Measurements from ENCODE around the gene ZNF485. TPM values are rescaled to one million over a fixed set of nuclear protein-coding genes. Genes with fewer than 3 reads are reported as not detected.

Gene ZNF485
- total RNA-seq, 1 donor from 2014 or later: 9.0 TPM

DNA sequence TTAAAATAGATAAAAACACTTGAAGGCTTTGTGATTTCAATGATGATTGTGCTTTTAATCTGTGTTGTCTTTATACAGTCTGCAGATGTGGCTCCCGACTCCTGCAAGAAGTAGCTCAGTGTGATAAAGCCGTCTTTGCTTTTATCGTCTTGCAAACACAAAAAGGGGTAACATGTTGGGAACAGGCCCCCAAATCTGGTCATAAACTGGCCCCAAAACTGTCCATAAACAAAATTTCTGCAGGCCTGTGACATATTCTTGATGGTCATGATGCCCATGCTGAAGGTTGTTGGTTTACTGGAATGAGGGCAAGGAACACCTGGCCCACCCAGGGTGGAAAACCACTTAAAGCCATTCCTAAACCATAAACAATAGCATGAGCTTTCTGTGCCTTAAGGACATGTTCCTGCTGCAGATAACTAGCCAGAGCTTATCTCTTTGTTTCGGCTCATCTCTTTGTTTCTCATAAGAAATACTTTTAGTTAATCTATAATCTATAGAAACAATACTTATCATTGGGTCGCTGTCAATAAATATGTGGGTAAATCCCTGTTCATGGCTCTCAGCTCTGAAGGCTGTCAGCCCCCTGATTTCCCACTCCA, 14.8 kb upstream of the ZNF485 start:
- CTCF ChIA-PET: no interaction called here
- no peak overlapping the region for H3K4me3 Mint-ChIP-seq
- intact Hi-C loops (cut with micrococcal nuclease): no loop called here
- peaks cover 12% of the 10 kb centered on the region for H3K27me3 Mint-ChIP-seq
- H3K9me3 Mint-ChIP-seq: peaks cover 2% of the 10 kb centered on the region
- no peak overlapping the region for H3K27ac Mint-ChIP-seq
- POLR2A ChIA-PET: no interaction called here
- peaks cover 20% of the 10 kb centered on the region for H3K4me1 Mint-ChIP-seq
- no peak for ATAC-seq (ENCODE audit: low read depth)
- TF ChIP-seq, protein P1, sequence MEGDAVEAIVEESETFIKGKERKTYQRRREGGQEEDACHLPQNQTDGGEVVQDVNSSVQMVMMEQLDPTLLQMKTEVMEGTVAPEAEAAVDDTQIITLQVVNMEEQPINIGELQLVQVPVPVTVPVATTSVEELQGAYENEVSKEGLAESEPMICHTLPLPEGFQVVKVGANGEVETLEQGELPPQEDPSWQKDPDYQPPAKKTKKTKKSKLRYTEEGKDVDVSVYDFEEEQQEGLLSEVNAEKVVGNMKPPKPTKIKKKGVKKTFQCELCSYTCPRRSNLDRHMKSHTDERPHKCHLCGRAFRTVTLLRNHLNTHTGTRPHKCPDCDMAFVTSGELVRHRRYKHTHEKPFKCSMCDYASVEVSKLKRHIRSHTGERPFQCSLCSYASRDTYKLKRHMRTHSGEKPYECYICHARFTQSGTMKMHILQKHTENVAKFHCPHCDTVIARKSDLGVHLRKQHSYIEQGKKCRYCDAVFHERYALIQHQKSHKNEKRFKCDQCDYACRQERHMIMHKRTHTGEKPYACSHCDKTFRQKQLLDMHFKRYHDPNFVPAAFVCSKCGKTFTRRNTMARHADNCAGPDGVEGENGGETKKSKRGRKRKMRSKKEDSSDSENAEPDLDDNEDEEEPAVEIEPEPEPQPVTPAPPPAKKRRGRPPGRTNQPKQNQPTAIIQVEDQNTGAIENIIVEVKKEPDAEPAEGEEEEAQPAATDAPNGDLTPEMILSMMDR (IDR thresholded peaks at IDR 0.05): no peak
- no peak for DNase-seq
- no peaks in the 10 kb centered on the region for H3K36me3 Mint-ChIP-seq (ENCODE audit: low read depth)

DNA sequence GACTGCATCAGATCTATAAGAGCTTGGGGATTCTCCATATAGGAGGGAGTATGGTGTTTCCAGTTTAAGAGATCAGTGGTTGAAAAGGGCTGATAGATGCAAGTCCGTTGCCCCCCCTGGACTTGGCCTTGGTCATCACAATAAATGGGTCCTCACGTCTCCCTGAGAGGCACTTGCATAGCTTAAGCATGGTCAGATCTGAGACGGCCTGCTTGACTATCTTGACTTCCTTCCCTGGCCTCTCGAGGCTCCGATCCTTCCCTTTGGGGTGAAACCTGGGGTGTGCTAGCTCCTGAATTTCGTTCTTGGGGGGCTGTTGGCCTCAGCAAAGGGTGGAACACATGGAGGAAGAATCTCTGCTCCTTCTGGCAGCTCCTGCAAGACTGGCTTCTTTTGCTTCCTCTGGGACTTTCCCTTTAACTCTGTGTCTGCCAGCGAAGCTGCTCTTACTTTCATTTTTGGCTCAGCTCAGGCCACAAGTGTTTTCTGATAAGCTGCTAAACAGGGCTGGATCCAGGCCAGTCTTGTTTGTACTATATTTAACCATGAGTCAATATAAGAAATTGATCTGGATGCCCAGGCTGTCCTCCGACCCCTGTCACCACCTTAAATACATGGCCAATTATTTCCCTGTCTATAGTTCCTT, 11.2 kb upstream of the ZNF485 start:
- H3K4me3 Mint-ChIP-seq: peak overlapping the region; percentile 85
- ATAC-seq (ENCODE audit: low read depth) (peak; percentile 90), DNase-seq (no peak)
- H3K27me3 Mint-ChIP-seq: no peaks in the 10 kb centered on the region
- H3K36me3 Mint-ChIP-seq (ENCODE audit: low read depth): no peaks in the 10 kb centered on the region
- intact Hi-C loops (cut with micrococcal nuclease): loop anchor here (1.0 kb wide), 3 partner anchors 11 to 53 kb away; partner anchors contain the start of genes ZNF239, ZNF32 and ZNF485
- TF ChIP-seq, protein P1 (IDR thresholded peaks at IDR 0.05): no peak
- peaks cover 2% of the 10 kb centered on the region for H3K9me3 Mint-ChIP-seq
- H3K4me1 Mint-ChIP-seq: peaks cover 26% of the 10 kb centered on the region
- peak overlapping the region; percentile 90 for H3K27ac Mint-ChIP-seq
- CTCF ChIA-PET: no interaction called here
- POLR2A ChIA-PET: interaction anchor here (0.6 to 2.8 kb wide), 5 partner anchors 12 to 1352 kb away, joined by 3 to 19 read pairs (median 3); partner anchors contain the start of genes ZNF239, ZNF32, ZNF485 and ZNF487

DNA sequence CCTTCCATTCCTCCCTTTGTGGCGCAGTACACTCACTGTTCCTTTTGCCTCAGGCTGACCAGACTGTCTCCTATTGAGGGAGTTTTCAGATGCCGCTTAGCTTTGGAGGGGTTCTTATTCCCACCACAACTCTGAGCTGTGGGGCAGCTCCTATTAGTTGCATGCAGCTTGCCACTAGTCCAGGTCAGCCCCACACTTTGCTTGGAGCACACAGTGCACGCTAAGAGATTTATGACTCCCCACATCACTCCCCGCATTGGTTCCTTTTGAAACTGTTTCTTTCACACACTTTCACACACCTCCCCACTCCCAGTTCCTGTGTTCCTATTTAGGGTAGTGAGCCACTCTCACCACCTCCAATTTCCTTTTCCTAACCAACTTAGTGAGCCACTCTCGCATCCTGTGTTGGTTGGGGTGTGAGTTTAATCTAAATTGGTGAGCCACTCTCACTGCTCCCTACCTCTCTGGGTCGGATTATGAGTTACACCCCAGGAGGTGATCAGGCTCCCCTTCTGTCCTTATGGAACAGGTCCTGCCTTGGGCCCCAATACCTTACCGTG, 10.4 kb upstream of the ZNF485 start:
- H3K27me3 Mint-ChIP-seq: no peaks in the 10 kb centered on the region
- DNase-seq (no peak), ATAC-seq (ENCODE audit: low read depth) (peak; percentile 42)
- TF ChIP-seq, protein P1 (IDR thresholded peaks at IDR 0.05): no peak
- ChIA-PET POLR2A (interaction anchor here (2.4 to 2.8 kb wide), 2 partner anchors 11 to 22 kb away, joined by 16 to 19 read pairs; partner anchors contain the start of genes ZNF239 and ZNF485), CTCF (no interaction called here)
- H3K4me1 Mint-ChIP-seq: peaks cover 26% of the 10 kb centered on the region
- H3K4me3 Mint-ChIP-seq: peak overlapping the region; percentile 85
- H3K27ac Mint-ChIP-seq: peak overlapping the region; percentile 90
- intact Hi-C loops (cut with micrococcal nuclease): loop anchor here (1.0 kb wide), 3 partner anchors 10 to 52 kb away; partner anchors contain the start of genes ZNF239, ZNF32 and ZNF485
- no peaks in the 10 kb centered on the region for H3K36me3 Mint-ChIP-seq (ENCODE audit: low read depth)
- peaks cover 2% of the 10 kb centered on the region for H3K9me3 Mint-ChIP-seq

DNA sequence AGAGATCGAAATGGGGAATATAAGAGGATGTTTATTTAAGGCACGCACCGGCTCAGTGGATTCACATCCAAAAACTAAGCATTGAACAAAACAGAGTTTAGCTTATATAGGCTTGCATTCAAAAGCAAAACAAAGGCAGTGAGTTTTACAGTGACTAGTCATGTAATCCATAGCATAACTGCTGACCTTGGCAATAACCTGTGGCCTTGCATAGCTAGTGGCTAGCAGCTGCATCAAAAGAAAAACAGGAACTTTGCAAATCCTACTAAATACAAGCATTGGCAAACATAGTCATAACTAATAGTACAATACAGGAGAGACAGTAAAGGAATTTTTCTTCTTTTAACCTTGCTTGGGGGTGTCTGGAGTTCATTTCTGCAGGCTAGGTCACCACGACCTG, 9.7 kb upstream of the ZNF485 start:
- TF ChIP-seq, protein P1 (IDR thresholded peaks at IDR 0.05): no peak
- no peak overlapping the region for H3K4me3 Mint-ChIP-seq
- H3K27me3 Mint-ChIP-seq: no peaks in the 10 kb centered on the region
- CTCF ChIA-PET: no interaction called here
- no peaks in the 10 kb centered on the region for H3K36me3 Mint-ChIP-seq (ENCODE audit: low read depth)
- no peak overlapping the region for H3K27ac Mint-ChIP-seq
- H3K9me3 Mint-ChIP-seq: peaks cover 2% of the 10 kb centered on the region
- peaks cover 26% of the 10 kb centered on the region for H3K4me1 Mint-ChIP-seq
- DNase-seq: no peak
- POLR2A ChIA-PET: no interaction called here
- no peak for ATAC-seq (ENCODE audit: low read depth)
- intact Hi-C loops (cut with micrococcal nuclease): no loop called here

DNA sequence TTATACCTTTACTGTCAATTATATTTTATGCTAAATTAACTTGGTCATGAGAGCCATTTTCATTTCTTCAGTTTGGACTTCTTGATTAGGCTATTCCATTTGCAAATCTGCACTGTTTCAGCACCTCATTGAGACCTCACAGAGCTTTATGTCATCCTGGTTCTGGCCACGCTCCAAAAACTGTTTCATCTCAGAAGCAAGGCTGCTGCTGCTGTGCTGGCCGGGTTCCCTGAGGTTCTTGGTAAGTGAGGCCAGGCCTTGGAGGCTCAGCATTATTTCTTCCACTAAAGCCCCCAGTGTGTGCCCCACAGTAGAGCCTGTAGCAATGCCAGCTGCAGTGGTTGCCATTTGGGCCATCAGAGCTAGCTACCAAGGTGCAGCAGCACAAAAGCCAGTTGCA, 7.8 kb upstream of the ZNF485 start:
- POLR2A ChIA-PET: no interaction called here
- Mint-ChIP-seq H3K9me3 (no peaks in the 10 kb centered on the region), H3K4me3 (no peak overlapping the region), H3K4me1 (peaks cover 26% of the 10 kb centered on the region), H3K27ac (no peak overlapping the region), H3K36me3 (ENCODE audit: low read depth) (no peaks in the 10 kb centered on the region), H3K27me3 (no peaks in the 10 kb centered on the region)
- no peak for DNase-seq
- no peak for ATAC-seq (ENCODE audit: low read depth)
- CTCF ChIA-PET: no interaction called here
- intact Hi-C loops (cut with micrococcal nuclease): no loop called here
- TF ChIP-seq, protein P1 (IDR thresholded peaks at IDR 0.05): no peak
